ENCODE results near the gene SUPT5H. TPM values are rescaled to one million over a fixed set of nuclear protein-coding genes. Genes with fewer than 3 reads are reported as not detected.

SUPT5H gene
- total and polyA plus RNA-seq, 10 of the 15 experiments (the other 5 are each of a cell fraction or from before 2014, with no cell fraction given), result 27.2 to 194 (median 83.6) TPM

DNA sequence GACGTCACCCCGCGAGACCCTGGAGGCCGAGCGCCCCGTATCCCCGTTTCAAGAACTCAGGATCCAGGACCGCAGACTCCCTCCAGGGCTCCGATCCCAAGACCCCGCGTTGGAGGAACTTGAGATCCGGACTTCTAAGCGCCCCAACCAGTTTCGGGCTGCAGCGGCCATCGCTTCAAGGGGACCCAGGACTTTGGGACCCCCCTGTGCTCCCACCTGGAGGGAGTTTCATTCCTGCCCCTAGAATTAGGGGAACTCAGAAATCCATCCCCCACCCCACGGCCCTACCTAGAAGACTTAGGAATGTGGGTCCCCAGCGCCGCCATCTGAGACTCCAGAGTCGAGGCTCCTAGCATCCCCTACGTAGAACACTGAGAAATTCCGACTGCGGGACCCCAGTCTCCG is 32.5 kb upstream of the SUPT5H start (continued):
- TF ChIP-seq, protein P1, sequence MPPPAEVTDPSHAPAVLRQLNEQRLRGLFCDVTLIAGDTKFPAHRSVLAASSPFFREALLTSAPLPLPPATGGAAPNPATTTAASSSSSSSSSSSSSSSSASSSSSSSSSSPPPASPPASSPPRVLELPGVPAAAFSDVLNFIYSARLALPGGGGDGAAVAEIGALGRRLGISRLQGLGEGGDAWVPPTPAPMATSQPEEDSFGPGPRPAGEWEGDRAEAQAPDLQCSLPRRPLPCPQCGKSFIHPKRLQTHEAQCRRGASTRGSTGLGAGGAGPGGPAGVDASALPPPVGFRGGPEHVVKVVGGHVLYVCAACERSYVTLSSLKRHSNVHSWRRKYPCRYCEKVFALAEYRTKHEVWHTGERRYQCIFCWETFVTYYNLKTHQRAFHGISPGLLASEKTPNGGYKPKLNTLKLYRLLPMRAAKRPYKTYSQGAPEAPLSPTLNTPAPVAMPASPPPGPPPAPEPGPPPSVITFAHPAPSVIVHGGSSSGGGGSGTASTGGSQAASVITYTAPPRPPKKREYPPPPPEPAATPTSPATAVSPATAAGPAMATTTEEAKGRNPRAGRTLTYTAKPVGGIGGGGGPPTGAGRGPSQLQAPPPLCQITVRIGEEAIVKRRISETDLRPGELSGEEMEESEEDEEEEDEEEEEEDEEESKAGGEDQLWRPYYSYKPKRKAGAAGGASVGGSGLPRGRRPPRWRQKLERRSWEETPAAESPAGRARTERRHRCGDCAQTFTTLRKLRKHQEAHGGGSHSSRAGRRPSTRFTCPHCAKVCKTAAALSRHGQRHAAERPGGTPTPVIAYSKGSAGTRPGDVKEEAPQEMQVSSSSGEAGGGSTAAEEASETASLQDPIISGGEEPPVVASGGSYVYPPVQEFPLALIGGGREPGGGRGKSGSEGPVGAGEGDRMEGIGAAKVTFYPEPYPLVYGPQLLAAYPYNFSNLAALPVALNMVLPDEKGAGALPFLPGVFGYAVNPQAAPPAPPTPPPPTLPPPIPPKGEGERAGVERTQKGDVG (CRISPR knock-in tag; IDR thresholded peaks at IDR 0.05), result no peak
- TF ChIP-seq TCF3 (IDR thresholded peaks at IDR 0.05; ENCODE audit: borderline replicate concordance, insufficient read depth, low read depth, low read length) (no peak), ZNF24 (IDR thresholded peaks at IDR 0.05) (no peak), MAX (IDR thresholded peaks at IDR 0.05; ENCODE audit: low read depth, low read length) (no peak), ZNF207 (IDR thresholded peaks at IDR 0.05; ENCODE audit: borderline replicate concordance) (no peak), SMAD1 (IDR thresholded peaks at IDR 0.05; ENCODE audit: low read depth, partially characterized antibody) (no peak), YY1 (IDR thresholded peaks at IDR 0.05; ENCODE audit: low read depth, low read length) (no peak), MXI1 (IDR thresholded peaks at IDR 0.05; ENCODE audit: low read depth, low read length) (no peak), IKZF2 (IDR thresholded peaks at IDR 0.05) (no peak; a peak in 1 of 4 replicates), SKIL (IDR thresholded peaks at IDR 0.05; ENCODE audit: low read depth, poor library complexity, severe bottlenecking) (no peak), KLF5 (IDR thresholded peaks at IDR 0.05; ENCODE audit: partially characterized antibody) (no peak), REST (IDR thresholded peaks at IDR 0.05; ENCODE audit: low read depth, low read length) (no peak)
- TF ChIP-seq, protein P2, sequence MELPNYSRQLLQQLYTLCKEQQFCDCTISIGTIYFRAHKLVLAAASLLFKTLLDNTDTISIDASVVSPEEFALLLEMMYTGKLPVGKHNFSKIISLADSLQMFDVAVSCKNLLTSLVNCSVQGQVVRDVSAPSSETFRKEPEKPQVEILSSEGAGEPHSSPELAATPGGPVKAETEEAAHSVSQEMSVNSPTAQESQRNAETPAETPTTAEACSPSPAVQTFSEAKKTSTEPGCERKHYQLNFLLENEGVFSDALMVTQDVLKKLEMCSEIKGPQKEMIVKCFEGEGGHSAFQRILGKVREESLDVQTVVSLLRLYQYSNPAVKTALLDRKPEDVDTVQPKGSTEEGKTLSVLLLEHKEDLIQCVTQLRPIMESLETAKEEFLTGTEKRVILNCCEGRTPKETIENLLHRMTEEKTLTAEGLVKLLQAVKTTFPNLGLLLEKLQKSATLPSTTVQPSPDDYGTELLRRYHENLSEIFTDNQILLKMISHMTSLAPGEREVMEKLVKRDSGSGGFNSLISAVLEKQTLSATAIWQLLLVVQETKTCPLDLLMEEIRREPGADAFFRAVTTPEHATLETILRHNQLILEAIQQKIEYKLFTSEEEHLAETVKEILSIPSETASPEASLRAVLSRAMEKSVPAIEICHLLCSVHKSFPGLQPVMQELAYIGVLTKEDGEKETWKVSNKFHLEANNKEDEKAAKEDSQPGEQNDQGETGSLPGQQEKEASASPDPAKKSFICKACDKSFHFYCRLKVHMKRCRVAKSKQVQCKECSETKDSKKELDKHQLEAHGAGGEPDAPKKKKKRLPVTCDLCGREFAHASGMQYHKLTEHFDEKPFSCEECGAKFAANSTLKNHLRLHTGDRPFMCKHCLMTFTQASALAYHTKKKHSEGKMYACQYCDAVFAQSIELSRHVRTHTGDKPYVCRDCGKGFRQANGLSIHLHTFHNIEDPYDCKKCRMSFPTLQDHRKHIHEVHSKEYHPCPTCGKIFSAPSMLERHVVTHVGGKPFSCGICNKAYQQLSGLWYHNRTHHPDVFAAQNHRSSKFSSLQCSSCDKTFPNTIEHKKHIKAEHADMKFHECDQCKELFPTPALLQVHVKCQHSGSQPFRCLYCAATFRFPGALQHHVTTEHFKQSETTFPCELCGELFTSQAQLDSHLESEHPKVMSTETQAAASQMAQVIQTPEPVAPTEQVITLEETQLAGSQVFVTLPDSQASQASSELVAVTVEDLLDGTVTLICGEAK (IDR thresholded peaks at IDR 0.05; ENCODE audit: borderline replicate concordance), result no peak

Data from GM12878 (cell line).